Left ventricle myocardium superior (tissue), 1 donor: ENCODE data around the gene LVRN. TPM values are rescaled to one million over a fixed set of nuclear protein-coding genes. Genes with fewer than 3 reads are reported as not detected.

ENCODE experiments used
- ATAC-seq: fragments of 200-7000 bp; cut with Tn5 transposase; one replicate; pipeline ENCODE4 v1.9.1; 2020; ENCODE audit warnings: mild to moderate bottlenecking, moderate library complexity
- DNase-seq: peaks from one replicate; pipeline ENCODE4 v3.0.0-alpha.2; 2020
- intact Hi-C: fragments of 100-400 bp; cut with micrococcal nuclease; formaldehyde crosslinking; loops from one replicate; pipeline ENCODE4 v1.11.0; 2022
- total RNA-seq: library from RNA; stranded (reverse); fragmentation: NEBNext Ultra II Directional; extraction: Animal tissue kit (Norgen Biotek cat#: 25700); gene quantifications from one replicate; pipeline ENCODE4 v1.2.1, GENCODE V29; 2021
- donor health status: DM: no; HTN: yes; CAD: no; lungs with severe emphysema.

Gene LVRN
- total RNA-seq, 1 donor from 2014 or later = 0.59 TPM

DNA sequence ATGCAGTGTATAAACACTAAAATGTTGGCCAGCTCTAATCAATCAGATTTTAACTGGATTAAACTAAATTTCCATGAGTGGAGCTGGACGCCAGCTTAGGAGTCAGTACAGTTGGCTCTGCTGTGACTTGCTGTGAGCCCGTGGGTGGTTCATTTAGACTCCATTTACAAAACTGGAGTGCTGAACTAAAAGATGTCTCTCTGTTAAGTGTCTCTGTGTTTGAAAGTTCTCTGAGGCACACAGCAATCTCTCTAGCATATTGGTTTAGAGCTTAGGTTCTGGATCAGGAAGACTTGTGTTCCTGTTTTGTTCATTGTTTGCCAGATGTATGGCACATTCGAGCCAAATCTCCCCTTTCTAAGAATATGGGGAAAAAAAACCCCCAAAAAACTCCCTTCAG, 42.0 kb downstream of the LVRN start:
- intact Hi-C loops = no loop called here
- ATAC-seq = no peak
- DNase-seq = no peak

DNA sequence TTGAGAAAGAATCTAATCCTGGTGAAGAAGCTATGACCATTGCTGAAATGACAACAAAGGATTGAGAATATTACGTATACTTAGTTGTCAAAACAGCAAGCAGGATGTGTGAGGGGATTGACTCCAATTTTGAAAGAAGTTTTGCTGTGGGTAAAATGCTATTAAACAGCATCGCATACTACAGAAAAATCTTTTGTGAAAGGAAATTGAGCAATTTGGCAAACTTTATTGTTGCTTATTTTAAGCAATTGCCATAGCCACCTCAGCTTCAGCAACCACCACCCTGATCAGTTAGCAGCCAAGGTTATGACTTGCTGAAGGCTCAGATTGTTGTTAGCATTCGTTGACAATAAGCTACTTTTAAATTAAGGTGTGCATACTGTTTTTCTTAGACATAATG, 47.5 kb downstream of the LVRN start:
- ATAC-seq = no peak
- DNase-seq = no peak
- intact Hi-C loops = no loop called here

DNA sequence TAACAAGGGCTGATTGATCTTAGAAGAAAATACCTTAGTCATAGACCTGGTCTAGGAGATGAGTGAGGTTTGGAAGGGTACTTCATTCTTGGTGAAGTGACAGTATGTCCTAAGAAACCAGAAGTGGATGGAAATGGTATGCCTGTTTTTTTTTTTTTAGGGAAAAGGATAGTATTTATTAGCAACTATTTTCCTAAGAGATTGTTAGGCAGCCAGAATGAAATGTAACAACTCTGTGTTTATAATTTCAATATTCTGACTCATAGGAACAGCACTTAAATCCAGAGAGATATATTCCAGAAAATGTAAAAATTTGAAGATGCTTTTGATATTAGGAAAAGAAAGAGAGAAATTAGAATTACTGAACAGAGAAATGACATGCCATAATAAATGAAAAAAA, 48.8 kb downstream of the LVRN start:
- intact Hi-C loops = no loop called here
- DNase-seq (no peak), ATAC-seq (no peak)

DNA sequence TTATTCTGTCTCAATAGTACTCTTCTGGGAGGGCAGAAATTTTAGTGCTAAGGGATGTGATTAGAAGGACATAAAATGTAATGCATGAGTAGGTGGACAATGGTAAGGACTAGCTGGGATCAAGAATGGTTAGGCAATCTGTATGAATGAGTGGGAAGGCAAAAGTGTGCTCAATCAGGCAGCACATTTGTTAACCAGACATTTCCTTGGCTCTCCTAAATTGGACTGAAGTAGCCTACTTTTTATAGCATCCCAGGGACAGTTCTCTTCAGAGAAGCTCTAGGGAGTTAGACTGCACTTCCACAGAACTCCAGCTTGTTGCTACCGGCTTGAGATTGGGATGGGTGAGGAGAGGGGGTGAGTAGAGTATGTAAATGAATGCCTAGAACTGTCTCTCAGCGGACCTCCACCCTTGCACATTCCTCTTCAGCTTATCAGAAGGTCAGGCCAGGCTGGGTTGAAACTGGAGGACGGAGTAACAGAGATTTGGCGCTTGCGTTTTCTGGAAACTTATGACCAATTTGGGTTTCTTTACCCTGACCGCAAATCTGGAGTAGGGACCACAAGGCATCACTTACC, 51.0 kb downstream of the LVRN start:
- no peak for DNase-seq
- ATAC-seq = peak; percentile 55
- intact Hi-C loops = no loop called here

DNA sequence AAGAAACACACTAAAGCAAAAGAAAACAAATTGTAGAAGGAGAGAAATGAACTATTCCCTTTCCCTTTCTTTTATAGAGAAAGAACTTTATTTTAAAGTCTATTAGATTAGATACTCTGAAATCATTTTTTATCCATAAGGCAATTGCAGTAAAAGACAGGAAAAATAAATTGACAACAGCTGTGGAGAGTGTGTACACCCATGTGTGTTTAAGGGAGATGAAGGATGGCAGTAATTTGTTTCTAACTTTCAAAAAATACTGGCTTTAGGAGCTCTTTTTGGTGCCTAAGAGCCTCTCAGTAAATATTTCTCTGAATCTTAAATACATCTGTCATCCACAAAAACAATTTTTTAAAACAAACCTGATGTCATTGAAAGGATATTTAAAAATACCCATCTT, 51.7 kb downstream of the LVRN start:
- no peak for ATAC-seq
- no peak for DNase-seq
- intact Hi-C loops = no loop called here

DNA sequence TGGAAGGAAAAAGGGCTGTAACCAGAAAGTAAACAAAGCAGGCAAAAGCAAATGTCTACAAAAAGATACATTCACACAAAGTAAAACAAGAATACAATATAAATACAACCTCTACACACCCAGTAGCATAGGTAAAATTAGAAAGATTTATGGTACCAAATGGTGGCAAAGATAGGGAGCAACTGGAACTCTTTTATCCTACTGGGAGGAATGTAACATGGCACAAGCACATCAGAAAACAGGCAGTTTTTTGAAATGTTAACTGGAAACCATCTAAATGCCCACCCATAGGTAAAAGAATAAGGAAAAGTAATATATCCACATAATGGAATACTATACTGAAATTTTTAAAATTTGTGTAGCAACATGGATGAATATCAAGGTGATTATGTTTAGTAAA, 61.3 kb downstream of the LVRN start:
- intact Hi-C loops = no loop called here

DNA sequence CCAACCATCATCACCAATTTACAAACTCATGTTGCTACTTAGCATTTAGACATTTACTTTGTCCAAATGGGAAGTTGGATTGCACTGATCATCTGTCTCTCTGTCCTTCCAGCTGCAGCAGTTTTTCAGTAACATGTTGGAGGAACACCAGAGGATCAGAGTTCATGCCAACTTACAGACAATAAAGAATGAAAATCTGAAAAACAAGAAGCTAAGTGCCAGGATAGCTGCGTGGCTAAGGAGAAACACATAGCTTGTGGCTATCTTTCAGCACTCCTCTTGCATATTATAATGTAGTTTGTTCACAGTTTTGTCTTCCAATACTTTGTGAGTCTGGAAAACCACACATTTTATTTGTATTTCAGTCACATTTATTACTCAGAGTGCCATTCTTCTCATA, 63.6 kb downstream of the LVRN start:
- ATAC-seq (no peak), DNase-seq (no peak)
- intact Hi-C loops = no loop called here

More for the DNA sequence above, 61.3 kb downstream of the LVRN start:
- DNase-seq = no peak
- no peak for ATAC-seq

DNA sequence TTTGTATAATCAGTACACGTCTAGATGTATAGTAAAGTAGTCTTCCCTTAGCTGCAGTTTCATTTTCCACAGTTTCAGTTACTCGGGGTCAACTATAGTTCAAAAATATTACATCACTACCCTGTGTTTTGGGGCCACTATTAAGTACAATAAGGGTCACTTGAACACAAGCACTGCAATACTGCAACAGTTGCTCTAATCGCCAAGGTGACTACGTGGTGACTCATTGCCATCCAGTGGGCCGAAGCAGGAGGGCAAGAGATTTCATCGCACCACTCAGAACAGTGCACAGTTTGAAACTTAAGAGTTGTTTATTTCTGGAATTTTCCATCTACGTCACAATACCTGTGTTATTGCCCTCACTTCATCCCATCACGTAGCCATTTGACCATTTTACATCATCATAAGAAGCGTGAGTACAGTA, 69.8 kb downstream of the LVRN start, which contains the start of gene ARL14EPL:
ARL14EPL (plus strand) TSS at position 379 of the 424 bp plus-strand sequence. CDS start 18,994 bp downstream, outside the sequence.
- DNase-seq (no peak), ATAC-seq (peak; percentile 84)
- intact Hi-C loops = no loop called here

DNA sequence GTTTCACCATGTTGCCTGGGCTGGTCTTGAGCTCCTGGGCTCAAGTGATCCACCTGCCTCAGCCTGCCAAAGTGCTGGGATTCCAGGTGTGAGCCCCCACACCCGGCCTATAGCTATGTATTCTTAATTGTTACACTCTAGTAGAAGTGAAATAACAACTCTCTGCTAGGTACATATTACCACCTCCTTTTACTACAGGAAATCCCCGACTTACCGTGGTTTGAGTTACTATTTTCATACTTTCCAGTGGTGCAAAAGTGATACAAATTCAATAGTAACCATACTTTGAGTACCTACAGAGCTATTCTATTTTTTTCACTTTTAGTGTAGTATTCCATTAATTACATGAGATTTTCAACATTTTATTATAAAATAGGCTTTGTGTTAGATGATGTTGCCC, 70.7 kb downstream of the LVRN start:
- ATAC-seq (no peak), DNase-seq (no peak)
- intact Hi-C loops = no loop called here

DNA sequence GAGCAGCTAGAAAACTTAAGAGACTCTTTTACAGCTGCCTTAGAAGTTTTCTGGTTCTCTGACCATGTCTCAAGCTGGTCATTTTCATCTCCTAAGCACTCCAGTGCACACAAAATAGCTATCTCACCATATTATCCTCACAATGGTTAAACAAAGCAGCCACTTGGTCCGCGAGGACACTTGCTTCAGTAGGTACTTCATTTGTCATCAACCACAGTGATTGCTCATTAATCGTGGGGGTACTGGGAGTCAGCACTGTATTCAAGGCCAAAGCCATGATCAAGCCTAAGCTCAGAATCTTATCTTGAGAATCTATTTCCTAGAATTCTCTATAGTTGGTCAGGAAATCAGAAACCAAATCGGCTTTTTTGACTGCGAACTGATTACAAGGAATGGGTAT, 72.8 kb downstream of the LVRN start:
- DNase-seq (no peak), ATAC-seq (no peak)
- intact Hi-C loops = no loop called here

DNA sequence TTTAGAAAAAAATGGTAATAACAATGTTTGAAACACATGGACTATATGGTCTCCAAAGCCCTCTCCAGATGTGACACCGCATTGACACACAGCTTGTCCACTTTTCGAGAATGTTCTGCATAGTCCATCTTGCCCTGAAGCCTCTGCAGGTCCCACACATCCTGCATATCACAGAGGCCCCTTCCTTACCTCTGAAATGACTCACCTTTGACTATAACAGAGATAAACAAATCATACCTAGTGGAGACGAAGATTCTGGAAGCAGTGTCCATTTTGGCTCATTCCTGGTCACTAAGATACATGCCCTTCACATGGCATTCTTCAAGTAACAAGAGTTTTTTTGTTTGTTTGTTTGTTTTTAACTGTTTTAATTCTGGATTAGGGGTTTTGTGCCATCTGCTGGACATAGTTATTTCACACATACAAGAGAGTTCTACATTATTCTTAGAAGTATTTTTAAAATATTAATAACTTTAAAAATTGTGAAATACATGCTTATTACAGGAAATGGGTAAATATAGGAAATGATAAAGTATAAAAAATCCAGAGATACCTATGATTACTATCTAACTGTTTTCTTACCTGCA, 75.1 kb downstream of the LVRN start:
- ATAC-seq (no peak), DNase-seq (no peak)
- intact Hi-C loops = no loop called here

DNA sequence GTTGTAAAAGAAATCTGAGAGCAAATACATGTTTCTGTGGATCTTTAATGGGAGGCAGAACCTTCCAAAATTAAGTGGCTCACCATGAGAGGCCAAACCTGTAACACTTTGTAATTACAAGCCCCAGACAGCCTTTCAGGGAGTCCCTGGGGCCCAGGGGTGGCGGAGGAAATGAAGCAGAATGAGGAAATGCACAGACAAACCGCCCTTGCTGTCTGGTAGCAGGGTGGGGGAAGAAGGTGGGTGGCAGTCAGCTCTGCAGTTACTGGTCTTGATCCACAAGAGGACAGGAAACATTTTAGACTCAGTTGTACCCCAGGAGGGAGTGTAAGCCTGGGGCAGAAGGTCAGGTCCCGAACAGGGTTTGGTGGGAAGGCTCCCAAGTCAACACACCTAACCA, 76.5 kb downstream of the LVRN start:
- intact Hi-C loops = no loop called here
- no peak for DNase-seq
- ATAC-seq = no peak

DNA sequence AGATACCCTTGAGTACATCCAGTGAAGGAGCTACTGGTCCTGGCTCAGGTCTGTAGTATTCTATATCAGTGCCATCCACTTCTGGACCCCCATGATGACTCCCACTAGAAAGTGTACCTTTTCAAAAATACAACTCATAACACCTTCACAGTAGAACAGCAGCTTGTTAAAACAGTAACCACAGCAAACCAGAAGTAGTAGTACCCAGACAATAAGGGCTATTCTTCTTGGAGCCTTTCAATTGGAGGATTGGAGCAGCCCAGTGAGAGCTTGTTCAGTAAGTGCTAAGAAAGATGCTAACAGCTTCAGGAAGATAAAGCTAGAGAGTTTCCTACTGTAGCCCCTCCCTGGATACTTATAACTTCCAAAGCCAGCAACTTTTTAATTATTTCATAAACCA, 80.1 kb downstream of the LVRN start:
- intact Hi-C loops = no loop called here
- no peak for DNase-seq
- no peak for ATAC-seq

DNA sequence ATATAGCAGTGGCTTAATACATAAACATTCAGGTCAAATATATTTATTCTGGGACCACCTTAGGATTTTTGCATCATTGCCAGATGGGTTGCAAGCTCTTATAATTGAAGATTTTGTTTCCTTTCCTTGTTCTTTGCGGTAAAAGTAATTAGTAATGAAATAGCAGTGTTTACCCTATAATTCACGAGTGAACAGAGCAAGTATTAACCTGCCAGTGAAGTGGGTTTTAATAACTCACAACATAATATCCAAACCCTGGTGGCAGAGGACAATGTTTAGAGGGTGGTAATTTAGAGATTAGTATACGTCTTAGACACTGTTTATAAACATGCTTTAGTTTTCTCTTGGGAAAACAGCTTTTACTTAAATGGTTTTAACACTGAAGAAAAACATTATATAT, 81.8 kb downstream of the LVRN start:
- intact Hi-C loops = no loop called here
- ATAC-seq = no peak
- DNase-seq = no peak

DNA sequence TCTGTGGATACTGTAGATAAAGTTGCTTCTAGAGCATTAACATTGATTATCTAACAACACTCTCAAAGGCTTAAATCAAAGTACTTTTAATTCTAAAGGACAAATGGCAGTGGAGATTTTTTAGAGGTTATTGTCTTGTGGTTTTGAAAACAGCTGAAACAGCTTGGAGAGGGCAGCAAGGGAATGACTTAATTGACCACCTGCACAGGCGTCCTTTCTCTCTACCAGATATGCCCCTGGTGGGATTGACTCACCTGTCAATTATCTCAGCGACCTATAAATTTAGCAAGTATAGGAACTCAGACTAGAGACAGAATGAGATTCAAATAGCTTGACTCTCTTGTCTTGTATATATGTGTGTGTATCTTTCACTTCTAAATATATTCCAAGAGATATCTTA, 83.5 kb downstream of the LVRN start:
- ATAC-seq = no peak
- DNase-seq = no peak
- intact Hi-C loops = no loop called here

DNA sequence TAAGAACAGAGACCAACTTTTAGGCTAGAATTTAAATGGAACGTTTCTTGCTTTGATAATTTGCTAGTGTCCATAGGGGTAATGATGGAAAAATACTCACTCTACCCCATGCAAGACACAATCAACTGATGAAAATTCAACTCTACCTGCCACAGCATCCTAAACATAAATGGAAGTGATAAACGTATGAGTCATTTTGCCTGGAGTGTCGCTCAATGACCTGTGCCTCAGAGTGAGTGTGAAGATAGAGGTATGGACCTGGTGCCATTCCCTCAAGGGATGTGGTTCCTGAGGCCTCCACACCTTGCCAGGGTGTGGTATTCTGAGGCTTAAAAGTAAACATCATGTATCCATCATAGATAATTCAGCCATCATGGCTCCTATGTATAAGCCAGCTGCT, 84.0 kb downstream of the LVRN start:
- intact Hi-C loops = no loop called here
- ATAC-seq = no peak

DNA sequence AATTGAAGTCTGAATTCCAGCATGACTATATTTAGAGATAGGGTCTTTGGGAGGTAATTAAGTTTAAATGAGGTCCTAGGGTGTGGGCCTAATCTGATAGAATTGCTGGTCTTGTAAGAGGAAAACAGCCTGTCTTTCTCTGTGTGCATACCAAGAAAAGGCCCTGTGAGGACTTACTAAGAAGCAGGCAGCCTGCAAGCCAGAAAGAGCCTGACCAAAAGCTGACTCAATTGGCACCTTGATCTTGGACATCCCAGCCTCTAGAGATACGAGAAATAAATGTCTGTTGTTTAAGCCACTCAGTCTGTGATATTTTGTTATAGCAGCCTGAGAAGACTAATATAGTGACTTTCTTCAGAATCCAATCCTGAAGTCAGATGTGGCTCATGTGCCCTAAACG, 84.5 kb downstream of the LVRN start:
- DNase-seq (no peak), ATAC-seq (no peak)
- intact Hi-C loops = no loop called here

More for the DNA sequence above, 84.0 kb downstream of the LVRN start:
- no peak for DNase-seq

DNA sequence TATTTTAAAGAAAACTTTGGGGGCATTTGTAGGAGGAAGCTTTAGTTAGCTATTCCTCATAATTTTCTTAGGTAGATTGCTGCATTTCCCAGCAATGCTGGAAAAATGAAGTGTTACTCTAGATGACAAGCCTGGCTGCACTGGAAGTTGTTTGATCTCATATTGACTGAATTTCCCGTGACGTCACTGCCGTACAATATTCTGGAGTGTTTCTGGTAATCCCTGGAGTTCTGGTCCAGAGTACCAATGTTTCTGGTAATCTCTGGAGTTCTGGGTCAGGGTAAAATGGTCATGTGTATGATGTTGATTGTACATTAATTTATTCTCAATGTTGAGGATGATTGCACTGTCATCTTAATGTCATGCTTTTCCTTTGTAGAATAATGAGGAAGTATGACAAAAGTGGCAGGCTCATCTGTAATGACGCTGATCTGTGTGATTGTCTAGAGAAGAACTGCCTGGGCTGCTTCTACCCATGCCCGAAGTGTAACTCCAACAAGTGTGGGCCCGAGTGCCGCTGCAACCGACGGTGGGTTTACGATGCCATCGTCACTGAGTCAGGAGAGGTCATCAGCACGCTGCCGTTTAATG, 96.2 kb downstream of the LVRN start:
- DNase-seq (no peak), ATAC-seq (no peak)
- intact Hi-C loops = no loop called here

DNA sequence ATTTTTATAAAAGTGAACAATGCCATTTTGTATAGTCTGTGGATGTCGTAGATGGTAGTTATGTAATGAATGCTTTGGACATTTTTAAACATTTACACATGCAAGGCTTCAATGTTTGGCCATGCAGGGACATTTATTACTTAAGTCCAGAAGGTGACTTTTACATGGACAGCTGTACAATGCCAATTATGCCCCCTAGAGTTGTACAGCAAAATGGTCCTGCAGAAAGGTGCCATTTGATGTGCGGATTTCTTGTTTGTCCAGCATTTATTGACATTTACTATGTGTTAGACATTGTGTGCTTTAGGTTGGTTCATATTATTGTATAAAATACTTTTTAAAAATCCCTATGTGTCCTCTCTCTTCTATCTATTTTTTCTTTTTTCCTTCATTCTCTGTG, 100.1 kb downstream of the LVRN start:
- intact Hi-C loops = loop anchor here (10.0 kb wide), 1 partner anchor 178 kb away; no protein-coding TSS in a partner anchor
- DNase-seq = no peak
- no peak for ATAC-seq

DNA sequence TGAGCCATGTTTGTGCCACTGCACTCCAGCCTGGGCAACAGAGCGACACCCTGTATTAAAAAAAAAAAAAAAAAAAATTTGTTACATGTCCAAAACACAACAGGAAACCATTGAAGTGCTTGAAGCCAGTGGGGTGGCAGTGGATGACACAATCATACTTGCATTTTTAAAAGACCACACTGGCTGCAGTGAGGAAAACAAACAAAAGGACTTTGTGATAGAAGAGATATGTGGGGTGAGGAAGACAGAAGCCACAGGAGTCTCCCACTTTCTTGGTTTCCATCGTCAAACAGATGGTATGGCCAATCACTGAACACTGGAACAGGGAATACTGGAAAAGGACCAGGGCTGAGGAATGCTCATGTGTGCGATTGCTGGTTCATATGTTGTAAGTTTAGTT, 101.7 kb downstream of the LVRN start:
- no peak for DNase-seq
- no peak for ATAC-seq
- intact Hi-C loops = loop anchor here (10.0 kb wide), 1 partner anchor 179 kb away; no protein-coding TSS in a partner anchor
